GDM1 (cell line): ENCODE measurements around the gene REM2.

Source experiments
- DNase-seq: peaks from one replicate; lab custom pipeline; 2025; lab: John Stamatoyannopoulos, UW

The REM2 gene

GRCh38 chr14:22929961-22930364 lies 46.9 kb downstream of the REM2 start:
- DNase-seq, result no peak

- no peak for DNase-seq
Measured at GRCh38 chr14:22932146-22932545, 49.1 kb downstream of the REM2 start.

GRCh38 chr14:22935156-22935555 lies 52.1 kb downstream of the REM2 start:
- DNase-seq, result no peak
